Karpas-422 (cell line): ENCODE measurements around the gene PPA2. TPM values are rescaled to one million over a fixed set of nuclear protein-coding genes. Genes with fewer than 3 reads are reported as not detected.
"Not testable (repeated sequence)": the region's sequence is repeated elsewhere in the genome, so short reads cannot be mapped to it uniquely, and the experiment has no call there.

ENCODE experiments used
- DNase-seq: peaks from one replicate; pipeline ENCODE4 v3.0.0-alpha.2; 2015
- H2AFZ ChIP-seq: fragments of 200-600 bp; sonication (generic); 2 replicates; pipeline ENCODE4 v1.6.1; 2014; ENCODE audit warnings: antibody characterized with exemption, low read length, mixed read lengths
- H3K27ac ChIP-seq: fragments of 200-600 bp; sonication (generic); 2 replicates; pipeline ENCODE4 v1.5.1; 2014; ENCODE audit warnings: mild to moderate bottlenecking, low read length, moderate library complexity
- H3K27me3 ChIP-seq: fragments of 200-600 bp; sonication (generic); 2 replicates; pipeline ENCODE4 v1.6.1; 2014; ENCODE audit warnings: low read length, mixed read lengths
- H3K36me3 ChIP-seq: fragments of 200-600 bp; sonication (generic); 2 replicates; pipeline ENCODE4 v1.6.1; 2014; ENCODE audit warnings: low read length, mixed read lengths; ENCODE audit not compliant: insufficient read depth
- H3K4me1 ChIP-seq: fragments of 200-600 bp; sonication (generic); 2 replicates; pipeline ENCODE4 v1.6.1; 2014; ENCODE audit warnings: mild to moderate bottlenecking, low read length, mixed read lengths
- H3K4me2 ChIP-seq: fragments of 200-600 bp; sonication (generic); 2 replicates; pipeline ENCODE4 v1.6.1; 2014; ENCODE audit warnings: low read length, low read depth, mild to moderate bottlenecking; ENCODE audit not compliant: poor library complexity, severe bottlenecking
- H3K4me3 ChIP-seq: fragments of 200-600 bp; sonication (generic); 2 replicates; pipeline ENCODE4 v1.5.1; 2014; ENCODE audit warnings: mild to moderate bottlenecking, antibody characterized with exemption, low read length, mixed read lengths
- H3K79me2 ChIP-seq: fragments of 200-600 bp; sonication (generic); 2 replicates; pipeline ENCODE4 v1.6.1; 2014; ENCODE audit warnings: mild to moderate bottlenecking, low read length, mixed read lengths
- H3K9ac ChIP-seq: fragments of 200-600 bp; sonication (generic); 2 replicates; pipeline ENCODE4 v1.6.0; 2014; ENCODE audit warnings: low read length
- H3K9me2 ChIP-seq: fragments of 200-600 bp; sonication (generic), shearing (Covaris generic); replicated peaks from 2 replicates; pipeline ENCODE4 v1.6.0; 2014; ENCODE audit warnings: mild to moderate bottlenecking, low read length, moderate library complexity; ENCODE audit not compliant: insufficient read depth
- H3K9me3 ChIP-seq: fragments of 300-700, 200-600 bp; sonication (generic); 2 replicates; pipeline ENCODE4 v1.6.1; 2014; ENCODE audit warnings: low read length, mixed read lengths
- H4K20me1 ChIP-seq: fragments of 200-600 bp; sonication (generic); 2 replicates; pipeline ENCODE4 v1.6.1; 2014; ENCODE audit warnings: mild to moderate bottlenecking, antibody characterized with exemption, low read length, low read depth; ENCODE audit not compliant: insufficient read depth
- total RNA-seq: library from RNA; depleted of rRNA; stranded (reverse); fragments of >200 nt; shearing (Covaris generic); gene quantifications from 2 replicates; pipeline ENCODE4 v1.2.3, GENCODE V29; 2014; ENCODE audit warnings: low replicate concordance

Gene PPA2
- total RNA-seq, 1 experiment from 2014 or later: 176 TPM

DNA sequence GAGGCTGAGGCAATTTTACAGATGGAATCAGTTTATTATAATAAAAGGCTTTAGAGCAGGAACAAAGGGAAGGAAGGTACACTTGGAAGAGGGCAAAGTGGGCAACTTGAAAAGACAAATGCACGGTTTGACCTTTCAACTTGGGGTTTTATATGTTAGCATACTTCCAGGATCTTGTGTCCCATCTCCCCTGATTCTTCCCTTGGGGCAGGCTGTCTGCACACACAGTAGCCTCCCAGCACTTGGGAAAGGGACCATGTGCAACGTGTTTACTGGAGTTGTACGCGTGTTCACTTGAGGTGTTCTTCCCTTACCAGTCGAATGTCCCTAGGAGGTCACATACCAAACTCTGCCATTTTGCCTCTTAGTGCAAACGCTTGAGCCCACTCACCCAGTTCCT, 7.3 kb downstream of the PPA2 start:
- Histone ChIP-seq H3K79me2 (peaks cover 100% of the 10 kb centered on the region), H3K4me2 (no peak overlapping the region), H3K27me3 (no peaks in the 10 kb centered on the region), H3K27ac (no peak overlapping the region), H3K4me3 (no peak overlapping the region), H3K4me1 (peaks cover 7% of the 10 kb centered on the region), H3K9me2 (no peaks in the 10 kb centered on the region), H3K9me3 (no peaks in the 10 kb centered on the region), H3K9ac (no peak overlapping the region), H4K20me1 (0 out of 2 replicates have a peak, but pooled peaks cover 6% of the 10 kb centered on the region), H3K36me3 (peaks cover 62% of the 10 kb centered on the region), H2AFZ (no peak overlapping the region)
- no peak for DNase-seq

- not testable (repeated sequence) for H3K9ac ChIP-seq, H2AFZ ChIP-seq, H3K27me3 ChIP-seq, DNase-seq, H3K4me1 ChIP-seq, H4K20me1 ChIP-seq, H3K27ac ChIP-seq, H3K9me2 ChIP-seq, H3K9me3 ChIP-seq, H3K4me3 ChIP-seq, H3K4me2 ChIP-seq
- Histone ChIP-seq H3K79me2 (peaks cover 99% of the 10 kb centered on the region), H3K36me3 (peaks cover 44% of the 10 kb centered on the region)
These were observed 9.3 kb downstream of the PPA2 start for GRCh38 chr4:105464563-105464962.

GRCh38 chr4:105462576-105462975, 11.3 kb downstream of the PPA2 start:
- Histone ChIP-seq H3K9me3 (no peaks in the 10 kb centered on the region), H3K9me2 (no peaks in the 10 kb centered on the region), H2AFZ (no peak overlapping the region), H3K9ac (no peak overlapping the region), H3K4me1 (no peaks in the 10 kb centered on the region), H3K79me2 (peaks cover 98% of the 10 kb centered on the region), H3K27ac (no peak overlapping the region), H3K4me3 (no peak overlapping the region), H3K4me2 (no peak overlapping the region), H4K20me1 (no peaks in the 10 kb centered on the region), H3K27me3 (no peaks in the 10 kb centered on the region), H3K36me3 (peaks cover 24% of the 10 kb centered on the region)
- no peak for DNase-seq

DNA sequence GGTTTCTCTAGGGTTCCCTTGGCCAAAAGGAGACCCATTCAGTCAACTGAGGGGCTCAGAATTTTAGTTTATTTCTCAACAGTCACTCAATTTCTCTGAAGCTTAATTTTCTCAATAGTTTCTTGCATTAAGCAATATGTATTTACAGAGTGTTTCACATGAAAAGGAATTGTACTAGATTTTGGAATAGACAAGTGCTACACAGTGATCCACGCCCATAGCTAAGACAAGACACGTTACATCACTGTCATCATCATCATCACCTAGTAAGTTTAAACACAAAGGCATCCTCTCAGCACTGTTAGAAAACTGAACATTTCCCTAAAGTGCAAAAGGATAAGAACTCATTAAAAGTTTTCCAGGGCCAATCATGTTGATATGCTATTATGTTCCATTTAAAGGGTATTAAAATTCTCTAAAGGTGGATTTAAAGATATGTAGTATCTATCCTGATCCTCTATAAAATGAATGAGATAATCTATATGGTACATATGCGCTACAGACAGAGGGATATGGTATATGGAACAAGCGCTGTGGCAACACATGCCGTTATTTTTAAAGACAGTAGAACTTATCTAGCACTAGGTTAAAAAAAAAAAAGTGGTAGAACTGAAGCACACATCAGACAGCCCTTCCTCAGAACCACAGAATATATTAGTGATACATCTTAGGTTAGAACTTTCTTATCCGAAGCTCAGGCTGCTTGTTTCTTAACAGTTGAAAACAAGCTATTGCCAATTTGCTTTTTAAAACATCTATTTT, 12.1 kb downstream of the PPA2 start:
- Histone ChIP-seq H3K4me1 (no peaks in the 10 kb centered on the region), H3K27ac (no peak overlapping the region), H2AFZ (no peak overlapping the region), H3K9me3 (no peaks in the 10 kb centered on the region), H3K9me2 (no peaks in the 10 kb centered on the region), H3K4me3 (no peak overlapping the region), H3K4me2 (no peak overlapping the region), H3K36me3 (peaks cover 18% of the 10 kb centered on the region; the same call in 1 of the 2 replicates), H3K9ac (no peak overlapping the region), H3K79me2 (peaks cover 98% of the 10 kb centered on the region), H3K27me3 (no peaks in the 10 kb centered on the region), H4K20me1 (no peaks in the 10 kb centered on the region)
- DNase-seq: no peak

GRCh38 chr4:105461221-105461620, 12.6 kb downstream of the PPA2 start:
- H2AFZ ChIP-seq: no peak overlapping the region
- H3K9ac ChIP-seq: no peak overlapping the region
- H3K4me2 ChIP-seq: no peak overlapping the region
- peaks cover 98% of the 10 kb centered on the region for H3K79me2 ChIP-seq
- no peak overlapping the region for H3K4me3 ChIP-seq
- no peak for DNase-seq
- peaks cover 17% of the 10 kb centered on the region for H3K36me3 ChIP-seq
- H3K9me3 ChIP-seq: no peaks in the 10 kb centered on the region
- no peaks in the 10 kb centered on the region for H3K27me3 ChIP-seq
- H3K9me2 ChIP-seq: no peaks in the 10 kb centered on the region
- no peaks in the 10 kb centered on the region for H4K20me1 ChIP-seq
- H3K27ac ChIP-seq: no peak overlapping the region
- H3K4me1 ChIP-seq: no peaks in the 10 kb centered on the region

GRCh38 chr4:105460306-105460705, 13.6 kb downstream of the PPA2 start:
- Histone ChIP-seq H3K4me3 (no peak overlapping the region), H3K9me2 (no peaks in the 10 kb centered on the region)
- no peak for DNase-seq

GRCh38 chr4:105458541-105458940, 15.3 kb downstream of the PPA2 start:
- not testable (repeated sequence) for DNase-seq, H3K9me3 ChIP-seq, H3K9ac ChIP-seq, H2AFZ ChIP-seq, H3K27me3 ChIP-seq, H3K27ac ChIP-seq, H3K4me3 ChIP-seq, H3K4me1 ChIP-seq, H4K20me1 ChIP-seq, H3K9me2 ChIP-seq, H3K4me2 ChIP-seq
- peaks cover 14% of the 10 kb centered on the region for H3K36me3 ChIP-seq
- peaks cover 95% of the 10 kb centered on the region for H3K79me2 ChIP-seq

More at GRCh38 chr4:105460306-105460705, 13.6 kb downstream of the PPA2 start:
- Histone ChIP-seq H3K9ac (no peak overlapping the region), H3K4me2 (no peak overlapping the region), H3K27ac (no peak overlapping the region), H3K4me1 (no peaks in the 10 kb centered on the region), H3K79me2 (peaks cover 98% of the 10 kb centered on the region), H3K36me3 (peaks cover 10% of the 10 kb centered on the region), H3K9me3 (no peaks in the 10 kb centered on the region), H3K27me3 (no peaks in the 10 kb centered on the region), H4K20me1 (no peaks in the 10 kb centered on the region), H2AFZ (no peak overlapping the region)

- Histone ChIP-seq H2AFZ (no peak overlapping the region), H3K9ac (no peak overlapping the region), H3K36me3 (peaks cover 19% of the 10 kb centered on the region), H3K27ac (no peak overlapping the region), H4K20me1 (no peaks in the 10 kb centered on the region), H3K27me3 (no peaks in the 10 kb centered on the region), H3K9me2 (no peaks in the 10 kb centered on the region), H3K4me3 (no peak overlapping the region), H3K4me1 (peaks cover 11% of the 10 kb centered on the region), H3K9me3 (no peaks in the 10 kb centered on the region), H3K4me2 (no peak overlapping the region), H3K79me2 (peaks cover 95% of the 10 kb centered on the region)
- no peak for DNase-seq
These were observed 15.9 kb downstream of the PPA2 start for GRCh38 chr4:105458001-105458400.
